ENCODE results near the gene GP1BB.
A peak's percentile ranks its signal among the peaks of the same experiment; 100 is the strongest.

GP1BB gene

GRCh38 chr22:19742160-19743066, 19.1 kb downstream of the GP1BB start:
- no peak for DNase-seq

- no peak for DNase-seq
Measured at GRCh38 chr22:19743081-19743480, 19.7 kb downstream of the GP1BB start.

GRCh38 chr22:19743651-19744050, 20.3 kb downstream of the GP1BB start:
- DNase-seq: no peak

GRCh38 chr22:19744350-19745006, 21.1 kb downstream of the GP1BB start:
- DNase-seq: no peak

GRCh38 chr22:19745155-19746101, 22.1 kb downstream of the GP1BB start:
- peak in 1 of 2 experiments; percentile 9 for DNase-seq

GRCh38 chr22:19746726-19747125, 23.4 kb downstream of the GP1BB start:
- DNase-seq: no peak

- DNase-seq: no peak
Measured at GRCh38 chr22:19747551-19747950, 24.2 kb downstream of the GP1BB start.

- DNase-seq: no peak
Measured at GRCh38 chr22:19748139-19748538, 24.8 kb downstream of the GP1BB start.

- no peak for DNase-seq
Measured at GRCh38 chr22:19748991-19749664, 25.8 kb downstream of the GP1BB start.

- no peak for DNase-seq
Measured at GRCh38 chr22:19749876-19750275, 26.5 kb downstream of the GP1BB start.

- DNase-seq: no peak
Measured at GRCh38 chr22:19750507-19751490, 27.5 kb downstream of the GP1BB start.

- DNase-seq: no peak
Measured at GRCh38 chr22:19751497-19752245, 28.3 kb downstream of the GP1BB start.

GRCh38 chr22:19753090-19753842, 29.9 kb downstream of the GP1BB start:
- no peak for DNase-seq

- DNase-seq: no peak
Measured at GRCh38 chr22:19753996-19754700, 30.8 kb downstream of the GP1BB start.

GRCh38 chr22:19754701-19755144, 31.4 kb downstream of the GP1BB start:
- no peak for DNase-seq

- no peak for DNase-seq
Measured at GRCh38 chr22:19755145-19755710, 31.9 kb downstream of the GP1BB start.

GRCh38 chr22:19755722-19756287, 32.5 kb downstream of the GP1BB start:
- DNase-seq: no peak

Data from NCI-H2081 (cell line).